Astrocyte (in vitro differentiated cells and primary cell): ENCODE data around the gene ECSCR.

Experiments
- CTCF ChIP-seq: IDR thresholded peaks from 2 replicates; pipeline ENCODE4 v1.5.1; 2011; ENCODE audit warnings: low read depth, mild to moderate bottlenecking, inconsistent platforms, low read length, moderate library complexity; ENCODE audit not compliant: insufficient read depth
- EZH2 ChIP-seq: IDR thresholded peaks from 2 replicates; pipeline ENCODE4 v1.6.1; 2012; ENCODE audit warnings: mild to moderate bottlenecking, low read length, inconsistent platforms; ENCODE audit not compliant: insufficient read depth

GRCh38 chr5:139456776-139457175 is 5.8 kb downstream of the ECSCR start:
- TF ChIP-seq EZH2, result no peak
- TF ChIP-seq CTCF, result no peak
